Stomach (tissue), 9 donors: ENCODE results near the gene PLEKHM3. TPM values are rescaled to one million over a fixed set of nuclear protein-coding genes. Genes with fewer than 3 reads are reported as not detected.

ENCODE experiments used
- DNase-seq, 2 donors: peaks; one replicate each; pipeline versions ENCODE4 v3.0.0 to v3.0.0-alpha.2; 2013 to 2019
- H3K27ac ChIP-seq, 5 donors: fragments of 200-600 bp in 4 of 5; sonication (generic) in 4 of 5; one replicate each; pipeline ENCODE4 v1.5.1; 2013 to 2019; ENCODE audit warnings: mild to moderate bottlenecking in 1 of 5, moderate library complexity in 1 of 5
- H3K27me3 ChIP-seq, 3 donors: fragments of 200-600 bp; sonication (generic); one replicate each; pipeline ENCODE4 v1.5.1; 2017 to 2019; ENCODE audit warnings: mixed run types in 1 of 3
- H3K36me3 ChIP-seq, 4 donors: fragments of 200-600 bp; sonication (generic); 1 replicate in 3 of 4; 2 replicates in 1 of 4; pipeline ENCODE4 v1.5.1; 2016 to 2019
- H3K4me1 ChIP-seq, 4 donors: fragments of 200-600 bp; sonication (generic); one replicate each; pipeline ENCODE4 v1.5.1; 2016 to 2019
- H3K4me3 ChIP-seq, 4 donors: fragments of 200-600 bp; sonication (generic) in 3 of 4; one replicate each; pipeline ENCODE4 v1.5.1; 2016 to 2019; ENCODE audit warnings: mild to moderate bottlenecking in 1 of 4
- H3K9me3 ChIP-seq, 4 donors: fragments of 200-600 bp; sonication (generic); one replicate each; pipeline ENCODE4 v1.5.1; 2016 to 2019
- CTCF ChIP-seq, 7 experiments: fragments of 450-650 bp in 4 of 7; fragments of 200-600 bp in 3 of 7; sonication (generic) in 3 of 7; IDR thresholded peaks; one replicate each; pipeline ENCODE4 v1.5.1; 2016 to 2019; ENCODE audit warnings: antibody characterized with exemption in 7 of 7, control low read depth in 2 of 7, mild to moderate bottlenecking in 1 of 7
- EP300 ChIP-seq: sonication (generic); formaldehyde crosslinking; IDR thresholded peaks from one replicate; pipeline ENCODE4 v1.6.1; 2017; ENCODE audit warnings: antibody characterized with exemption
- POLR2A ChIP-seq, 4 donors: fragments of 450-650 bp; IDR thresholded peaks; one replicate each; pipeline ENCODE4 v1.6.1; 2016; ENCODE audit warnings: antibody characterized with exemption in 4 of 4, control low read depth in 2 of 4, mild to moderate bottlenecking in 1 of 4, moderate library complexity in 1 of 4
- POLR2AphosphoS5 ChIP-seq, 3 donors: sonication (generic); formaldehyde crosslinking; IDR thresholded peaks; one replicate each; pipeline ENCODE4 v1.6.1; 2016; ENCODE audit warnings: antibody characterized with exemption in 3 of 3
- WGBS, 5 donors: extraction: QIAGEN DNeasy Blood & Tissue Kit in 3 of 5; methylation state at CpG; one replicate each; pipeline versions ENCODE4 v1.1.5 to v1.1.7; 2013 to 2018; 5-methylcytosine and 5-hydroxymethylcytosine counted together
- intact Hi-C: fragments of 100-400 bp; cut with DNase I; formaldehyde crosslinking; loops from one replicate; pipeline ENCODE4 v1.15.1; 2023; ENCODE audit warnings: low total_unique reads
- polyA plus RNA-seq, 3 donors: library from polyadenylated mRNA; stranded (reverse); fragments of 200-250 nt; gene quantifications; one replicate each; pipeline ENCODE4 v1.2.3, GENCODE V29; 2013
- total RNA-seq, 5 donors: library from RNA; depleted of rRNA; stranded (reverse); fragments of >200 nt; gene quantifications; one replicate each; pipeline versions ENCODE4 v1.1.0 to v1.2.3, GENCODE V29; 2014 to 2016
- donor health status: healthy with polysubstance abuse.
- donor health status: Bipolar disorder and iron deficiency.
- donor health status: healthy.

Gene PLEKHM3
- total and polyA plus RNA-seq, 8 donors = 2.1 to 35.1 (median 5.4) TPM

GRCh38 chr2:208010506-208010905 lies 14.8 kb downstream of the PLEKHM3 start:
- H3K36me3 ChIP-seq = no peaks in the 10 kb centered on the region
- TF ChIP-seq CTCF (IDR thresholded peaks at IDR 0.05) = no peak
- no peak for TF ChIP-seq POLR2AphosphoS5 (IDR thresholded peaks at IDR 0.05)
- TF ChIP-seq EP300 = no peak
- no peak for TF ChIP-seq POLR2A (IDR thresholded peaks at IDR 0.05)

GRCh38 chr2:208006833-208007232 lies 18.5 kb downstream of the PLEKHM3 start:
- no peak for DNase-seq
- intact Hi-C loops = no loop called here
- TF ChIP-seq POLR2AphosphoS5 (IDR thresholded peaks at IDR 0.05) (no peak), EP300 (no peak), POLR2A (IDR thresholded peaks at IDR 0.05) (no peak), CTCF (IDR thresholded peaks at IDR 0.05) (no peak)
- 84 to 92% (median 90%) methylated on average over 5 of the region's 5 CpGs for WGBS, 5 donors
- no peak overlapping the region for H3K4me3 ChIP-seq
- H3K9me3 ChIP-seq = no peaks in the 10 kb centered on the region
- peaks cover 0 to under 1% (median 0%) of the 10 kb centered on the region in 4 donors for H3K36me3 ChIP-seq
- H3K4me1 ChIP-seq = peaks cover 0 to 29% (median 16%) of the 10 kb centered on the region in 4 donors
- H3K27me3 ChIP-seq = no peaks in the 10 kb centered on the region
- H3K27ac ChIP-seq = no peak overlapping the region

More at GRCh38 chr2:208010506-208010905, 14.8 kb downstream of the PLEKHM3 start:
- Histone ChIP-seq H3K9me3 (no peaks in the 10 kb centered on the region), H3K27ac (no peak overlapping the region), H3K4me1 (peaks cover 8 to 42% (median 27%) of the 10 kb centered on the region in 4 donors), H3K27me3 (no peaks in the 10 kb centered on the region), H3K4me3 (no peak overlapping the region)
- peak in 1 of 2 donors; percentile 26 for DNase-seq
- intact Hi-C loops = no loop called here

- TF ChIP-seq EP300 = no peak
- no peak for TF ChIP-seq CTCF (IDR thresholded peaks at IDR 0.05)
- TF ChIP-seq POLR2AphosphoS5 (IDR thresholded peaks at IDR 0.05) = no peak
- no peak for TF ChIP-seq POLR2A (IDR thresholded peaks at IDR 0.05)
These were observed 19.0 kb downstream of the PLEKHM3 start for GRCh38 chr2:208006337-208006736.

GRCh38 chr2:208001924-208002323 lies 23.4 kb downstream of the PLEKHM3 start:
- Histone ChIP-seq H3K27ac (peak overlapping the region in 2 of 5 donors; percentile 4 to 27), H3K36me3 (peaks cover 12 to 35% (median 30%) of the 10 kb centered on the region in 4 donors), H3K4me3 (no peak overlapping the region), H3K27me3 (no peaks in the 10 kb centered on the region), H3K4me1 (peaks cover 0 to 30% (median 11%) of the 10 kb centered on the region in 4 donors), H3K9me3 (no peaks in the 10 kb centered on the region)
- intact Hi-C loops = no loop called here
- peak in 1 of 2 donors; percentile 23 for DNase-seq
- TF ChIP-seq POLR2AphosphoS5 (IDR thresholded peaks at IDR 0.05) (peak in 1 of 3 donors; percentile 26), CTCF (IDR thresholded peaks at IDR 0.05) (no peak)
- 32 to 72% (median 46%) methylated on average over 5 of the region's 5 CpGs for WGBS, 5 donors

More at GRCh38 chr2:208006337-208006736, 19.0 kb downstream of the PLEKHM3 start:
- intact Hi-C loops = no loop called here
- DNase-seq = no peak
- no peaks in the 10 kb centered on the region for H3K27me3 ChIP-seq
- H3K4me1 ChIP-seq = peaks cover 0 to 34% (median 19%) of the 10 kb centered on the region in 4 donors
- H3K27ac ChIP-seq = no peak overlapping the region
- 64 to 79% (median 74%) methylated on average over 3 of the region's 3 CpGs for WGBS, 5 donors
- H3K9me3 ChIP-seq = no peaks in the 10 kb centered on the region
- no peak overlapping the region for H3K4me3 ChIP-seq
- H3K36me3 ChIP-seq = peaks cover 0 to 6% (median 3%) of the 10 kb centered on the region in 4 donors
